ENCODE data around the gene SEL1L2.

Gene SEL1L2, protein sequence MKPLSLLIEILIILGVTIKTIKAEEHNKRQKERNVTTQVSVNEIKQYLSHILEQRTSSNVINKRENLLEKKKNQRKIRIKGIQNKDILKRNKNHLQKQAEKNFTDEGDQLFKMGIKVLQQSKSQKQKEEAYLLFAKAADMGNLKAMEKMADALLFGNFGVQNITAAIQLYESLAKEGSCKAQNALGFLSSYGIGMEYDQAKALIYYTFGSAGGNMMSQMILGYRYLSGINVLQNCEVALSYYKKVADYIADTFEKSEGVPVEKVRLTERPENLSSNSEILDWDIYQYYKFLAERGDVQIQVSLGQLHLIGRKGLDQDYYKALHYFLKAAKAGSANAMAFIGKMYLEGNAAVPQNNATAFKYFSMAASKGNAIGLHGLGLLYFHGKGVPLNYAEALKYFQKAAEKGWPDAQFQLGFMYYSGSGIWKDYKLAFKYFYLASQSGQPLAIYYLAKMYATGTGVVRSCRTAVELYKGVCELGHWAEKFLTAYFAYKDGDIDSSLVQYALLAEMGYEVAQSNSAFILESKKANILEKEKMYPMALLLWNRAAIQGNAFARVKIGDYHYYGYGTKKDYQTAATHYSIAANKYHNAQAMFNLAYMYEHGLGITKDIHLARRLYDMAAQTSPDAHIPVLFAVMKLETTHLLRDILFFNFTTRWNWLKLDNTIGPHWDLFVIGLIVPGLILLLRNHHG

GRCh38 chr20:13990465-13990864 lies at the start of gene SEL1L2:
Gene SEL1L2, minus strand, starts transcription at chr20:13990614. Its CDS starts 80 bp downstream, at chr20:13990534.
- Histone ChIP-seq H3K27ac (ENCODE audit: low read depth, low read length) (no peak within 1 kb of the TSS), H3K27me3 (ENCODE audit: control insufficient read depth in 1 of 2, insufficient read depth in 2 of 2, low read length in 2 of 2) (no peaks in the 10 kb centered on the region), H3K4me3 (ENCODE audit: low read depth in 1 of 2, low read length in 2 of 2) (no peak within 1 kb of the TSS), H3K36me3 (ENCODE audit: control insufficient read depth in 1 of 2, insufficient read depth in 2 of 2, low read length in 2 of 2) (no peaks in the 10 kb centered on the region), H3K4me1 (ENCODE audit: control insufficient read depth in 1 of 2, insufficient read depth in 2 of 2, low read length in 2 of 2) (no peaks in the 10 kb centered on the region), H3K9me3 (ENCODE audit: control insufficient read depth in 1 of 2, low read length in 2 of 2) (peaks cover 5 to 13% of the 10 kb centered on the region in 2 donors), H3K9ac (ENCODE audit: low read depth in 1 of 2, low read length in 2 of 2) (no peak within 1 kb of the TSS)

DNA sequence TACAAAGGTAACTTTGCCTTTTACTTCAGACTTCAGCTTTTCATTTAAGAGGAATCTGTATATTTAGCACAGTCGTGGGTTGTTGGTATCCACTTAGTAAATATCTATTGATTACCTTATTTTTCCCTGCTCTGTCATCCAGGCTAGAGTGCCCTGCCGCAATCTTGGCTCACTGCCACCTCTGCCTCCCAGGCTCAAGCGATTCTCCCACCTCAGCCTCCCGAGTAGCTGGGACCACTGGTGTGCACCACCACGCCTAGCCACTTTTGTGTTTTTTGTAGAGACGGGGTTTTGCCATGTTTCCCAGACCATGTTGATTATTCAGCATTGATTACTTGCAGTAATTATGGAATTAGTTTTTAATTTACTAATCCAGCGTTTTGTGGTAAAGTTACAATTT lies 46.2 kb upstream of the SEL1L2 start:
- H3K27ac ChIP-seq (ENCODE audit: low read depth, low read length), result no peak overlapping the region
- H3K36me3 ChIP-seq (ENCODE audit: control insufficient read depth in 1 of 2, insufficient read depth in 2 of 2, low read length in 2 of 2), result no peaks in the 10 kb centered on the region
- no peak overlapping the region for H3K4me3 ChIP-seq (ENCODE audit: low read depth in 1 of 2, low read length in 2 of 2)
- no peak overlapping the region for H3K9ac ChIP-seq (ENCODE audit: low read depth in 1 of 2, low read length in 2 of 2)
- no peaks in the 10 kb centered on the region for H3K9me3 ChIP-seq (ENCODE audit: control insufficient read depth in 1 of 2, low read length in 2 of 2)
- no peaks in the 10 kb centered on the region for H3K4me1 ChIP-seq (ENCODE audit: control insufficient read depth in 1 of 2, insufficient read depth in 2 of 2, low read length in 2 of 2)
- no peaks in the 10 kb centered on the region for H3K27me3 ChIP-seq (ENCODE audit: control insufficient read depth in 1 of 2, insufficient read depth in 2 of 2, low read length in 2 of 2)

DNA sequence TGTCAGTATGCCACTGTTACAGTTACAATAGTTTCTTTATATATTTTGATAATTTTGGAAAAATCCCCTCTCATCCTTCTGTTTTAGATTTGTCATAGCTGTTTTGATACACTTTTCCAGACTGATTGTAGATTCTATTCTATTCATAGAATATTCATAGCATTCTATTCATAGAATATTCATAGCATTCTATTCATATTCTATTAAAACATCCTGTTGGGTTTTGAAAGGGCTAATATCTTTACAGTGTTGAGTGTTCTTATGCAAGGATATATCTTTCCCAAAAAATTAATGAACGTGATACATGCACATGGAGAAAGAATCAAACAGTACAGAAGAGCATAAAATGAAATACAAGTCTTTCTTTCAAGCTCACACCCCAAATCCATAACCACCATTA lies 42.9 kb upstream of the SEL1L2 start:
- H3K4me3 ChIP-seq (ENCODE audit: low read depth in 1 of 2, low read length in 2 of 2), result no peak overlapping the region

DNA sequence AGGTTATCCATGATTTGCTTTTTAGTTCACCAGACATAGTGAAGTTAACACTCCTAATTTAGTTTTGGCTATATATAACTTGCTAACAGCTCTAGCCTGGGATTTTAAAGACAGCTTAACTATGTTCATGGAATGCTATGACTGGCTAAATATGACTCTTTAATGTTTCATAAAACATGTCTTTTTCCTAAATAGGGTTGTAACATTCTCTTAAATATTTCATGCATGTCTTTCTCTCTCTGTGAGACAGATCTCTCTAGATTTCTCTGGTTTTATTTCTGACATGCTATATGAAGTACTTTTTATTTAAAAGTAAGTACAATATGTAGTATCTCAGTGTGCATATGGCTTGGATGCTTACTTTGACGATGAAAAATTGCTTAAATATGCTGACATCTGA lies 40.6 kb upstream of the SEL1L2 start:
- Histone ChIP-seq H3K27me3 (ENCODE audit: control insufficient read depth in 1 of 2, insufficient read depth in 2 of 2, low read length in 2 of 2) (no peaks in the 10 kb centered on the region), H3K27ac (ENCODE audit: low read depth, low read length) (no peak overlapping the region), H3K9me3 (ENCODE audit: control insufficient read depth in 1 of 2, low read length in 2 of 2) (no peaks in the 10 kb centered on the region), H3K4me1 (ENCODE audit: control insufficient read depth in 1 of 2, insufficient read depth in 2 of 2, low read length in 2 of 2) (no peaks in the 10 kb centered on the region), H3K4me3 (ENCODE audit: low read depth in 1 of 2, low read length in 2 of 2) (no peak overlapping the region), H3K9ac (ENCODE audit: low read depth in 1 of 2, low read length in 2 of 2) (no peak overlapping the region), H3K36me3 (ENCODE audit: control insufficient read depth in 1 of 2, insufficient read depth in 2 of 2, low read length in 2 of 2) (no peaks in the 10 kb centered on the region)

More for the DNA sequence above, 42.9 kb upstream of the SEL1L2 start:
- H3K4me1 ChIP-seq (ENCODE audit: control insufficient read depth in 1 of 2, insufficient read depth in 2 of 2, low read length in 2 of 2), result no peaks in the 10 kb centered on the region
- no peak overlapping the region for H3K9ac ChIP-seq (ENCODE audit: low read depth in 1 of 2, low read length in 2 of 2)
- no peaks in the 10 kb centered on the region for H3K9me3 ChIP-seq (ENCODE audit: control insufficient read depth in 1 of 2, low read length in 2 of 2)
- no peak overlapping the region for H3K27ac ChIP-seq (ENCODE audit: low read depth, low read length)
- H3K27me3 ChIP-seq (ENCODE audit: control insufficient read depth in 1 of 2, insufficient read depth in 2 of 2, low read length in 2 of 2), result no peaks in the 10 kb centered on the region
- no peaks in the 10 kb centered on the region for H3K36me3 ChIP-seq (ENCODE audit: control insufficient read depth in 1 of 2, insufficient read depth in 2 of 2, low read length in 2 of 2)

GRCh38 chr20:14012671-14013070 lies 22.3 kb upstream of the SEL1L2 start:
- no peak overlapping the region for H3K27ac ChIP-seq (ENCODE audit: low read depth, low read length)
- H3K27me3 ChIP-seq (ENCODE audit: control insufficient read depth in 1 of 2, insufficient read depth in 2 of 2, low read length in 2 of 2), result no peaks in the 10 kb centered on the region
- H3K9me3 ChIP-seq (ENCODE audit: control insufficient read depth in 1 of 2, low read length in 2 of 2), result peaks cover 0 to 7% of the 10 kb centered on the region in 2 donors
- H3K36me3 ChIP-seq (ENCODE audit: control insufficient read depth in 1 of 2, insufficient read depth in 2 of 2, low read length in 2 of 2), result no peaks in the 10 kb centered on the region
- H3K9ac ChIP-seq (ENCODE audit: low read depth in 1 of 2, low read length in 2 of 2), result no peak overlapping the region
- no peaks in the 10 kb centered on the region for H3K4me1 ChIP-seq (ENCODE audit: control insufficient read depth in 1 of 2, insufficient read depth in 2 of 2, low read length in 2 of 2)
- H3K4me3 ChIP-seq (ENCODE audit: low read depth in 1 of 2, low read length in 2 of 2), result no peak overlapping the region

GRCh38 chr20:14009208-14009607 lies 18.8 kb upstream of the SEL1L2 start:
- no peak overlapping the region for H3K27ac ChIP-seq (ENCODE audit: low read depth, low read length)
- no peak overlapping the region for H3K4me3 ChIP-seq (ENCODE audit: low read depth in 1 of 2, low read length in 2 of 2)
- H3K36me3 ChIP-seq (ENCODE audit: control insufficient read depth in 1 of 2, insufficient read depth in 2 of 2, low read length in 2 of 2), result no peaks in the 10 kb centered on the region
- H3K9ac ChIP-seq (ENCODE audit: low read depth in 1 of 2, low read length in 2 of 2), result no peak overlapping the region
- H3K9me3 ChIP-seq (ENCODE audit: control insufficient read depth in 1 of 2, low read length in 2 of 2), result peaks cover 0 to 7% of the 10 kb centered on the region in 2 donors
- no peaks in the 10 kb centered on the region for H3K4me1 ChIP-seq (ENCODE audit: control insufficient read depth in 1 of 2, insufficient read depth in 2 of 2, low read length in 2 of 2)
- no peaks in the 10 kb centered on the region for H3K27me3 ChIP-seq (ENCODE audit: control insufficient read depth in 1 of 2, insufficient read depth in 2 of 2, low read length in 2 of 2)

DNA sequence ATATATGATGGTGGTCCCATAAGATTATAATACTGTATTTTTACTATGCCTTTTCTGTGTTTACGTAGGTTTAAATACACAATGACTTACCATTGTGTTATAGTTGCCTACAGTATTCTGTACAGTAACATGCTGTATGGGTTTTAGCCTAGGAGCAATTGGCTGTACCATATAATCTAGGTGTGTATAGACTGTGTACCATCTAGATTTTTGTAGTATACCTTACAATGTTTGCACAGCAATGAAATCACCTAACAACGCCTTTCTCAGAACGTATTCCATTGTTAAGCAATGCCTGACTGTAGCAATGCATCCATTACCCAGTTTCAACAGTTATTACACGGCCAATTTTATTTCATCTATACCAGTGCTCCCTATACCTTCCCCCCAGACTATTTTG lies 15.6 kb upstream of the SEL1L2 start:
- Histone ChIP-seq H3K36me3 (ENCODE audit: control insufficient read depth in 1 of 2, insufficient read depth in 2 of 2, low read length in 2 of 2) (no peaks in the 10 kb centered on the region), H3K9me3 (ENCODE audit: control insufficient read depth in 1 of 2, low read length in 2 of 2) (no peaks in the 10 kb centered on the region), H3K27me3 (ENCODE audit: control insufficient read depth in 1 of 2, insufficient read depth in 2 of 2, low read length in 2 of 2) (no peaks in the 10 kb centered on the region), H3K4me1 (ENCODE audit: control insufficient read depth in 1 of 2, insufficient read depth in 2 of 2, low read length in 2 of 2) (no peaks in the 10 kb centered on the region), H3K9ac (ENCODE audit: low read depth in 1 of 2, low read length in 2 of 2) (no peak overlapping the region), H3K4me3 (ENCODE audit: low read depth in 1 of 2, low read length in 2 of 2) (no peak overlapping the region), H3K27ac (ENCODE audit: low read depth, low read length) (no peak overlapping the region)

DNA sequence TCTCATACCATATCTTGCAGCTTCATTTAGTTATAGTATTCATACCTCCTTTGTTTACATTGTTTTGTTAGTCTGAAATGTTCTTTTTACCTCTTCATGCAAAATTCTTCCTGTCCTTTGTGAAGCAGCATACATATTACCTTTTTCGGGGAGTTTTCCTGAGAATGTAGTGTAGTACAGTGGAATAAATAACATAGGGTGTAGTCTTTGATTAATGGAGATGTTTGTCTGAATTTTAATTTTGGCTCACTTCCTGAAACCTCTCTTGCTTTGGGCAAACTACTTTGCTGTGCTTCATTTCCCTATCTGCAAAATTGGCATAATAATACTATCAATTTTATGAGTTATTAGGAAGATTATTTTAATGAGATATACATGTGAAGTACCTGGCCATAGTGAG lies 10.5 kb upstream of the SEL1L2 start:
- no peaks in the 10 kb centered on the region for H3K9me3 ChIP-seq (ENCODE audit: control insufficient read depth in 1 of 2, low read length in 2 of 2)
- H3K4me3 ChIP-seq (ENCODE audit: low read depth in 1 of 2, low read length in 2 of 2), result no peak overlapping the region
- peaks cover 0 to 4% of the 10 kb centered on the region in 2 donors for H3K4me1 ChIP-seq (ENCODE audit: control insufficient read depth in 1 of 2, insufficient read depth in 2 of 2, low read length in 2 of 2)
- no peaks in the 10 kb centered on the region for H3K36me3 ChIP-seq (ENCODE audit: control insufficient read depth in 1 of 2, insufficient read depth in 2 of 2, low read length in 2 of 2)
- no peak overlapping the region for H3K9ac ChIP-seq (ENCODE audit: low read depth in 1 of 2, low read length in 2 of 2)
- no peaks in the 10 kb centered on the region for H3K27me3 ChIP-seq (ENCODE audit: control insufficient read depth in 1 of 2, insufficient read depth in 2 of 2, low read length in 2 of 2)
- no peak overlapping the region for H3K27ac ChIP-seq (ENCODE audit: low read depth, low read length)

GRCh38 chr20:13996265-13996664 lies 5.9 kb upstream of the SEL1L2 start:
- Histone ChIP-seq H3K4me3 (ENCODE audit: low read depth in 1 of 2, low read length in 2 of 2) (peak overlapping the region; percentile 76 to 77), H3K9ac (ENCODE audit: low read depth in 1 of 2, low read length in 2 of 2) (peak overlapping the region; percentile 25 to 42), H3K4me1 (ENCODE audit: control insufficient read depth in 1 of 2, insufficient read depth in 2 of 2, low read length in 2 of 2) (peaks cover 0 to 4% of the 10 kb centered on the region in 2 donors), H3K27me3 (ENCODE audit: control insufficient read depth in 1 of 2, insufficient read depth in 2 of 2, low read length in 2 of 2) (no peaks in the 10 kb centered on the region), H3K27ac (ENCODE audit: low read depth, low read length) (no peak overlapping the region), H3K9me3 (ENCODE audit: control insufficient read depth in 1 of 2, low read length in 2 of 2) (peaks cover 5 to 13% of the 10 kb centered on the region in 2 donors), H3K36me3 (ENCODE audit: control insufficient read depth in 1 of 2, insufficient read depth in 2 of 2, low read length in 2 of 2) (no peaks in the 10 kb centered on the region)

DNA sequence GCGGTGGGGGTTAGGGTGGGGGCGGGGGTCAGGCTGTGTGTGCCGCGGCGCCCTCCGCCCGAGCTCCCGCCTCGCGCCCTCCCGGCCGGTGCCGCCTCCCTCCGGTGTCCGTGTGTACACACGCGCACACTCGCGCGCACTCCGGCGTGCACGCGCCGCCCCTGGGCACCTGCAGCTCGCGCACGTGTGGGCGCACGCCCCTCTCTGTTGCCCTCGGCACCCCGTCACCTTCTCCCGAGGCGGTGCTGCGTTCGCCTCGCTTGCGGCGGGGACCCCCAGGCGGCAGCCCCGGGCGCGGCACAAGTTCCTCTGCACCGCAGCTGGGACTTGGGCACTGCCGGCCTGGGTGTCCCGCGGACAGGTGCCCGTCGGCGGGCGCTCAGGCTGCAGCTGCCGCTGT lies 5.4 kb upstream of the SEL1L2 start:
- Histone ChIP-seq H3K36me3 (ENCODE audit: control insufficient read depth in 1 of 2, insufficient read depth in 2 of 2, low read length in 2 of 2) (no peaks in the 10 kb centered on the region), H3K9me3 (ENCODE audit: control insufficient read depth in 1 of 2, low read length in 2 of 2) (peaks cover 5 to 13% of the 10 kb centered on the region in 2 donors), H3K27ac (ENCODE audit: low read depth, low read length) (no peak overlapping the region), H3K9ac (ENCODE audit: low read depth in 1 of 2, low read length in 2 of 2) (peak overlapping the region; percentile 25 to 42), H3K4me3 (ENCODE audit: low read depth in 1 of 2, low read length in 2 of 2) (peak overlapping the region; percentile 76 to 77), H3K4me1 (ENCODE audit: control insufficient read depth in 1 of 2, insufficient read depth in 2 of 2, low read length in 2 of 2) (peaks cover 0 to 4% of the 10 kb centered on the region in 2 donors), H3K27me3 (ENCODE audit: control insufficient read depth in 1 of 2, insufficient read depth in 2 of 2, low read length in 2 of 2) (no peaks in the 10 kb centered on the region)

Data from duodenal mucosa (tissue), 2 donors.